K562 (cell line): ENCODE data around the gene PRF1. TPM values are rescaled to one million over a fixed set of nuclear protein-coding genes. Genes with fewer than 3 reads are reported as not detected.

Experiments
- BRF1 ChIP-seq: IDR thresholded peaks from 3 replicates; pipeline ENCODE4 v1.6.1; 2011; ENCODE audit warnings: borderline replicate concordance, mild to moderate bottlenecking; ENCODE audit not compliant: insufficient read length; ENCODE audit errors: extremely low read depth
- ETS2 ChIP-seq: IDR thresholded peaks from 2 replicates; pipeline ENCODE4 v1.6.1; 2016; ENCODE audit warnings: borderline replicate concordance, missing genetic modification characterization, mild to moderate bottlenecking, moderate library complexity, missing compliant biosample characterization; ENCODE audit not compliant: poor library complexity, severe bottlenecking
- GTF2B ChIP-seq: IDR thresholded peaks from 2 replicates; pipeline ENCODE4 v1.6.1; 2011; ENCODE audit not compliant: insufficient read length; ENCODE audit errors: extremely low read depth
- HDAC1 ChIP-seq, 2 experiments: fragments of 450-650 bp; IDR thresholded peaks; 2 replicates each; pipeline ENCODE4 v1.6.1; 2016 to 2017; ENCODE audit warnings: inconsistent platforms in 1 of 2, mild to moderate bottlenecking in 1 of 2, moderate library complexity in 1 of 2
- KDM1A ChIP-seq, 2 experiments: fragments of 450-650 bp; IDR thresholded peaks; 2 replicates each; pipeline ENCODE4 v1.6.1; 2016; ENCODE audit warnings: mild to moderate bottlenecking in 2 of 2
- MTA2 ChIP-seq: fragments of 450-650 bp; IDR thresholded peaks from 2 replicates; pipeline ENCODE4 v1.6.1; 2016; ENCODE audit warnings: low read depth
- MYBL2 ChIP-seq, 2 experiments: fragments of 450-650 bp in 1 of 2; sonication (generic) in 1 of 2; formaldehyde crosslinking in 1 of 2; IDR thresholded peaks; 2 replicates each; pipeline versions ENCODE4 v1.6.1 to v1.8.1; 2017 to 2022; ENCODE audit warnings: borderline replicate concordance in 1 of 2, inconsistent platforms in 1 of 2, low read depth in 1 of 2, mild to moderate bottlenecking in 1 of 2, missing genetic modification reagents in 1 of 2, moderate library complexity in 1 of 2
- RUNX1 ChIP-seq: sonication (generic); IDR thresholded peaks from 2 replicates; pipeline ENCODE4 v1.6.1; 2016; ENCODE audit warnings: antibody characterized with exemption, low read depth
- ZBTB11 ChIP-seq, 3 experiments: fragments of 200-800 bp in 1 of 3; fragments of 250-450 bp in 1 of 3; fragments of 450-650 bp in 1 of 3; sonication (Bioruptor Pico) in 1 of 3; sonication (Bioruptor generic) in 1 of 3; formaldehyde crosslinking in 1 of 3; IDR thresholded peaks; 2 replicates each; pipeline versions ENCODE4 v1.6.1 to v1.8.0; 2016 to 2022; ENCODE audit warnings: mild to moderate bottlenecking in 2 of 3, missing genetic modification characterization in 2 of 3, missing compliant biosample characterization in 1 of 3, moderate library complexity in 1 of 3
- polyA plus RNA-seq, 8 experiments: library from polyadenylated mRNA; depleted of rRNA in 4 of 8; stranded (reverse) in 5 of 8; unstranded in 3 of 8; fragments of >200 nt; fragmentation: Nextera tagmentation in 2 of 8; fragmentation: Illumina TruSeq in 1 of 8; extraction: Ambion mirVana in 2 of 8; extraction: Trizol in 1 of 8; gene quantifications; 2 replicates each; pipeline versions ENCODE4 v1.2.1 to v1.2.3, GENCODE V29; 2011 to 2014; ENCODE audit warnings: inconsistent platforms in 1 of 8, missing spikeins in 1 of 8
- total RNA-seq, 7 experiments: library from RNA; depleted of rRNA in 6 of 7; stranded (reverse); fragments of >200 nt in 6 of 7; fragmentation: Illumina TruSeq in 2 of 7; extraction: Trizol in 2 of 7; gene quantifications; 2 replicates each; pipeline versions ENCODE4 v1.2.1 to v1.2.3, GENCODE V29; 2011 to 2021; ENCODE audit warnings: low replicate concordance in 1 of 7
- TF ChIP-seq, protein P1 (sequence below): sonication (generic); formaldehyde crosslinking; IDR thresholded peaks from 2 replicates; pipeline ENCODE4 v1.8.0; 2022; ENCODE audit warnings: mild to moderate bottlenecking, missing genetic modification reagents
- TF ChIP-seq, protein P2 (sequence below): sonication (generic); formaldehyde crosslinking; IDR thresholded peaks from 2 replicates; pipeline ENCODE4 v1.8.0; 2022; ENCODE audit warnings: mild to moderate bottlenecking, missing genetic modification reagents
- TF ChIP-seq, protein P3 (sequence below): sonication (generic); formaldehyde crosslinking; IDR thresholded peaks from 2 replicates; pipeline ENCODE4 v1.8.1; 2022; ENCODE audit warnings: missing genetic modification reagents

PRF1 gene
- total and polyA plus RNA-seq, 9 of the 15 experiments (the other 6 are each of a cell fraction or from before 2014, with no cell fraction given): 3.8 to 8.6 (median 6.3) TPM

- TF ChIP-seq, protein P1, sequence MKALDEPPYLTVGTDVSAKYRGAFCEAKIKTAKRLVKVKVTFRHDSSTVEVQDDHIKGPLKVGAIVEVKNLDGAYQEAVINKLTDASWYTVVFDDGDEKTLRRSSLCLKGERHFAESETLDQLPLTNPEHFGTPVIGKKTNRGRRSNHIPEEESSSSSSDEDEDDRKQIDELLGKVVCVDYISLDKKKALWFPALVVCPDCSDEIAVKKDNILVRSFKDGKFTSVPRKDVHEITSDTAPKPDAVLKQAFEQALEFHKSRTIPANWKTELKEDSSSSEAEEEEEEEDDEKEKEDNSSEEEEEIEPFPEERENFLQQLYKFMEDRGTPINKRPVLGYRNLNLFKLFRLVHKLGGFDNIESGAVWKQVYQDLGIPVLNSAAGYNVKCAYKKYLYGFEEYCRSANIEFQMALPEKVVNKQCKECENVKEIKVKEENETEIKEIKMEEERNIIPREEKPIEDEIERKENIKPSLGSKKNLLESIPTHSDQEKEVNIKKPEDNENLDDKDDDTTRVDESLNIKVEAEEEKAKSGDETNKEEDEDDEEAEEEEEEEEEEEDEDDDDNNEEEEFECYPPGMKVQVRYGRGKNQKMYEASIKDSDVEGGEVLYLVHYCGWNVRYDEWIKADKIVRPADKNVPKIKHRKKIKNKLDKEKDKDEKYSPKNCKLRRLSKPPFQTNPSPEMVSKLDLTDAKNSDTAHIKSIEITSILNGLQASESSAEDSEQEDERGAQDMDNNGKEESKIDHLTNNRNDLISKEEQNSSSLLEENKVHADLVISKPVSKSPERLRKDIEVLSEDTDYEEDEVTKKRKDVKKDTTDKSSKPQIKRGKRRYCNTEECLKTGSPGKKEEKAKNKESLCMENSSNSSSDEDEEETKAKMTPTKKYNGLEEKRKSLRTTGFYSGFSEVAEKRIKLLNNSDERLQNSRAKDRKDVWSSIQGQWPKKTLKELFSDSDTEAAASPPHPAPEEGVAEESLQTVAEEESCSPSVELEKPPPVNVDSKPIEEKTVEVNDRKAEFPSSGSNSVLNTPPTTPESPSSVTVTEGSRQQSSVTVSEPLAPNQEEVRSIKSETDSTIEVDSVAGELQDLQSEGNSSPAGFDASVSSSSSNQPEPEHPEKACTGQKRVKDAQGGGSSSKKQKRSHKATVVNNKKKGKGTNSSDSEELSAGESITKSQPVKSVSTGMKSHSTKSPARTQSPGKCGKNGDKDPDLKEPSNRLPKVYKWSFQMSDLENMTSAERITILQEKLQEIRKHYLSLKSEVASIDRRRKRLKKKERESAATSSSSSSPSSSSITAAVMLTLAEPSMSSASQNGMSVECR (CRISPR knock-in tag): no peak
- peak; percentile 34 for TF ChIP-seq MTA2
- no peak for TF ChIP-seq ETS2
- no peak for TF ChIP-seq MYBL2 (IDR thresholded peaks at IDR 0.05; ENCODE audit: low read depth)
- no peak for TF ChIP-seq MYBL2 (CRISPR knock-in tag; IDR thresholded peaks at IDR 0.05; ENCODE audit: borderline replicate concordance)
- no peak for TF ChIP-seq BRF1
- peak in 1 of 3 experiments; percentile 61; a peak in 1 of 6 replicates for TF ChIP-seq ZBTB11 (CRISPR knock-in tag; IDR thresholded peaks at IDR 0.05)
- peak; percentile 53 to 66; a peak in 1 of 4 replicates for TF ChIP-seq KDM1A (IDR thresholded peaks at IDR 0.05)
- TF ChIP-seq GTF2B: no peak
- TF ChIP-seq HDAC1 (IDR thresholded peaks at IDR 0.05): no peak; a peak in 2 of 4 replicates
- TF ChIP-seq, protein P2, sequence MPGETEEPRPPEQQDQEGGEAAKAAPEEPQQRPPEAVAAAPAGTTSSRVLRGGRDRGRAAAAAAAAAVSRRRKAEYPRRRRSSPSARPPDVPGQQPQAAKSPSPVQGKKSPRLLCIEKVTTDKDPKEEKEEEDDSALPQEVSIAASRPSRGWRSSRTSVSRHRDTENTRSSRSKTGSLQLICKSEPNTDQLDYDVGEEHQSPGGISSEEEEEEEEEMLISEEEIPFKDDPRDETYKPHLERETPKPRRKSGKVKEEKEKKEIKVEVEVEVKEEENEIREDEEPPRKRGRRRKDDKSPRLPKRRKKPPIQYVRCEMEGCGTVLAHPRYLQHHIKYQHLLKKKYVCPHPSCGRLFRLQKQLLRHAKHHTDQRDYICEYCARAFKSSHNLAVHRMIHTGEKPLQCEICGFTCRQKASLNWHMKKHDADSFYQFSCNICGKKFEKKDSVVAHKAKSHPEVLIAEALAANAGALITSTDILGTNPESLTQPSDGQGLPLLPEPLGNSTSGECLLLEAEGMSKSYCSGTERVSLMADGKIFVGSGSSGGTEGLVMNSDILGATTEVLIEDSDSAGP (CRISPR knock-in tag): no peak
- no peak for TF ChIP-seq RUNX1
- TF ChIP-seq, protein P3, sequence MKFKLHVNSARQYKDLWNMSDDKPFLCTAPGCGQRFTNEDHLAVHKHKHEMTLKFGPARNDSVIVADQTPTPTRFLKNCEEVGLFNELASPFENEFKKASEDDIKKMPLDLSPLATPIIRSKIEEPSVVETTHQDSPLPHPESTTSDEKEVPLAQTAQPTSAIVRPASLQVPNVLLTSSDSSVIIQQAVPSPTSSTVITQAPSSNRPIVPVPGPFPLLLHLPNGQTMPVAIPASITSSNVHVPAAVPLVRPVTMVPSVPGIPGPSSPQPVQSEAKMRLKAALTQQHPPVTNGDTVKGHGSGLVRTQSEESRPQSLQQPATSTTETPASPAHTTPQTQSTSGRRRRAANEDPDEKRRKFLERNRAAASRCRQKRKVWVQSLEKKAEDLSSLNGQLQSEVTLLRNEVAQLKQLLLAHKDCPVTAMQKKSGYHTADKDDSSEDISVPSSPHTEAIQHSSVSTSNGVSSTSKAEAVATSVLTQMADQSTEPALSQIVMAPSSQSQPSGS: no peak
Measured at GRCh38 chr10:70575874-70576802, 26.4 kb downstream of the PRF1 start (continued).
